HG02623 (cell line): ENCODE data around the gene CNOT6.
"Not testable (repeated sequence)": the region's sequence is repeated elsewhere in the genome, so short reads cannot be mapped to it uniquely, and the experiment has no call there.

ENCODE experiments used
- ATAC-seq: cut with Tn5 transposase; IDR thresholded peaks from one replicate; pipeline ENCODE4 v1.9.1; 2021; ENCODE audit warnings: moderate library complexity; ENCODE audit not compliant: unreplicated experiment

Gene CNOT6

GRCh38 chr5:180470966-180471582, 23.1 kb upstream of the CNOT6 start:
- ATAC-seq, result no peak

GRCh38 chr5:180471866-180472265, 22.3 kb upstream of the CNOT6 start:
- ATAC-seq, result no peak

GRCh38 chr5:180472269-180472668, 21.9 kb upstream of the CNOT6 start:
- ATAC-seq, result no peak

GRCh38 chr5:180473386-180473785, 20.8 kb upstream of the CNOT6 start:
- ATAC-seq, result not testable (repeated sequence)

GRCh38 chr5:180474569-180474968, 19.6 kb upstream of the CNOT6 start:
- ATAC-seq, result no peak

DNA sequence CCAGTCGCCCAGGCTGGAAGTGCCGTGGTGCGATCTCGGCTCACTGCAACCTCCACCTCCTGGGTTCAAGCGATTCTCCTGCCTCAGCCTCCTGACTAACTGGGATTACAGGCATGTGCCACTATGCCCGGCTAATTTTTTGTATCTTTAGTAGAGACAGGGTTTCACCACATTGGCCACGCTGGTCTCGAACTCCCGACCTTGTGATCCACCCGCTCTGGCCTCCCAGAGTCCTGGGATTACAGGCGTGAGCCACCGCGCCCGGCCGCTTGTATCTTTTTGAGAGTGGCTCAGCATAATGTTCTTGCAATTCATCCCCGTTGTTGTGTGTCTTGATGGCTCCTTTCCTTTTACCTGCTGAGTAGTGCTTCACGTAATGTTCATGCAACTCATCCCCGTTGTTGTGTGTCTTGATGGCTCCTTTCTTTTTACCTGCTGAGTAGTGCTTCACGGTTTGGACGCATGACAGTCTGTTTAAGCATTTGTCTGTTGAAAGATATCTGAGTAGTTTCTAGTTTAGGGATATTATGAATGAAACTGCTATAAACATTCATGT, 18.1 kb upstream of the CNOT6 start:
- ATAC-seq, result not testable (repeated sequence)

DNA sequence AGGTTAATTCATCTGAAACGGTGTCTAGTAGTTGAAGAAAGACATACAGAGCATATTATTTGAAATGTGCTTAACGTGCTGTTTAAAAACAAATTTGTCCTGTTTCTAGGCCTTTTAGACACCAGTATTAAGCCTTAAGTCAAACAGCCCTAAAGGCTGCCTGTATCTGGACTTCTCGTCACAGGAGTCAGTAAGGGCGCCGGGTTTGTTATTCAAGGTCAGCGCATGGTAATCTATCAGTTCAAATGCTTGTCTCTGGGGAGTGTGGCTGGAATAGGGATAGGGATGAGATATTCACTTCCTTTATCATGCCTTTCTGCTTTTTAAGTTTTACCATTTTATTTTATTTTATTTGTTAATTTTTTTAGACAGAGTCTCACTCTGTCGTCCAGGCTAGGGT, 9.4 kb upstream of the CNOT6 start:
- ATAC-seq, result no peak

- no peak for ATAC-seq
Observed at GRCh38 chr5:180486636-180487149, 7.5 kb upstream of the CNOT6 start.

- no peak for ATAC-seq
Observed at GRCh38 chr5:180487556-180487955, 6.6 kb upstream of the CNOT6 start.

DNA sequence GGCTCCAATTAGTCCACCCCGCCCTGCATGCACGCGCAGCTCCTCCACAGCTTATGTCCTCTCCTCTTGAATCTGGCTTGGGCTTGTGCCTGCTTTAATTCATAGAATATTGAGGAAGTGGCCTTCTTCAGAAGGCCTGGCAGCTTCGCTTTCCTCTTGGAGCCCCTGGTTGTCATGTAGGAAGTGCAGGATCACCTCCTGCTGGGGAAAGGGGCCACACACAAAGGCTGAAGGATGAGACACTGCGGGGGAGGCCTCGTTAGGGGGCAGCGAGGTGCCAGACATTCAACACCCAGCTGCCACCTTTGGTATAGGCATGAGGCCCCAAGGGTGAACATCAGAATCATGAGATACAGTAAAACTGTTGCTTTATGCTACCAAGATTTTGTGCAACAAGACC, 2.7 kb upstream of the CNOT6 start:
- no peak for ATAC-seq

GRCh38 chr5:180492226-180492903, 1.8 kb upstream of the CNOT6 start:
- no peak for ATAC-seq

- ATAC-seq, result peak; percentile 24
Observed at GRCh38 chr5:180494510-180495181, 467 bp downstream of the CNOT6 start.

DNA sequence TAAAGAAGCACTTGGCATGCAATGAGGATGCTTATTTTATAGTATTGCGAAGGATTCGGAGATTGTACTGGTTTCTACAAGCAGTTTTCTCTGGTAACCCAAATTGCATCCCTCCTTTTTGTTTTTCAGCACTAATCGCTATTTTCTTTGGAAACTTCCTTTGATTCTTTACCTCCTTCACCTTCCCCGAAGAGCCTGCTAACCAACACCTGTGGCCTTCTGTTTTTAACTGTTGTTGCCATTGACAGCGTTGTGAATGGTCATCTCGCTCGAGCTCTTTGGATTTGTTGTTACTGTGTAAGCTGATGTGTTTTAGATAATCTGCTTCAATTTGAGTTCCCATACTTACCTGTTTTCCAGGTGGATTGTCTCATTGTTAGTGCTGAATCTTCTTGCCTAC, 1.1 kb downstream of the CNOT6 start:
- ATAC-seq, result no peak

GRCh38 chr5:180495991-180496741, 2.0 kb downstream of the CNOT6 start:
- no peak for ATAC-seq

DNA sequence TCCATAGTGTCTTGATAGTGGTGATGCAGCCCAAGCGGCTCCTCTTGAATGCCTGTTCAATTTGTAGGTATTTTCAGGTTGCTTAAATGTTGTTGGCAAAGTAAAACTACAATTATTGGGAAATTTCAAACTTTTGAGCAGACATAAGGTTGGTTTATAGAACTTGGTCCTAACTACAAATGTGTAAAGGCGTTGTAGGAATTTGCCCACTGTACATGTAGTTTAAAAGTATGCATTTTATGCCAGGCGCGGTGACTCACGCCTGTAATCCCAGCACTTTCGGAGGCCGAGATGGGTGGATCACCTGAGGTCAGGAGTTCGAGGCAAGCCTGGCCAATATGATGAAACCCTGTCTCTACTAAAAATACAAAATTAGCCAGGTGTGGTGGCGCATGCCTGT, 2.6 kb downstream of the CNOT6 start:
- not testable (repeated sequence) for ATAC-seq

- ATAC-seq, result not testable (repeated sequence)
Observed at GRCh38 chr5:180497865-180498264, 3.7 kb downstream of the CNOT6 start.

DNA sequence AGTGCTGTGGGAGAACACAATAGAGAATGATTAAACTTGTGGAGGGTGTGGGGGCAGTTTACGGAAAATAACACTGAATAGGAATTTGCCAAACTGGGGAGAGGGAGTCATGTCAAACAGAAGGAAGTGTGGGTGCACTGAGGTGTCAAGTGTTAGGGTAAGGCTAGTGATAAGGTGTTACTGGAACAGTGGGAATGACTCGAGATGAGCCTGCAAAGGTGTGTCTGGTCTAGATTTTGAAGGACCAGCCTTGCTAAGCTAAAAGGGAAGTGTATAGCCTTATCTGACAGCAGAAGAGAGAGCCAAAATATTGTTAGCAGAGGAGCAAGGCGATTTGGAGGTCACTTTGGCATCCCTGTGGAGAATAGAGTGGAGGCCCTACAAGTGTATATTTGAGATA, 4.2 kb downstream of the CNOT6 start:
- ATAC-seq, result no peak

DNA sequence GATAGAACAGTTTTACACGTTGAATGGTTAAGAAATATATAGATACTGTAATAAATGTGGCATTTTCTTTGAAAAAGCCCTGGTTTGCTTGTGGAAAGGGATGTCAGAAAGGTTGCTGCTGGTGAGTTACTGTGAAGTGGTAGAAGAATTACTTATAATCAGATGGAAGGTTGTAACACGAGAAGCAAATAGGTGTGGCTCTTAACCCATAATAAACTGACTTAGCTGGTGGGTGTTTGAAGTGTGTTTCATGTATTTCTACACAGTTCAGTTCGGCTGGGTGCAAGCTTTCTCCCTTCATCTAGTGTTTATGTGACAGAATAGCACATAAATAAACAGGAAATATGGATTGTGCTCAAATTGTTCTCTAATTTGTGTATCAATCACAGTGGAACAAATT, 5.5 kb downstream of the CNOT6 start:
- ATAC-seq, result no peak

DNA sequence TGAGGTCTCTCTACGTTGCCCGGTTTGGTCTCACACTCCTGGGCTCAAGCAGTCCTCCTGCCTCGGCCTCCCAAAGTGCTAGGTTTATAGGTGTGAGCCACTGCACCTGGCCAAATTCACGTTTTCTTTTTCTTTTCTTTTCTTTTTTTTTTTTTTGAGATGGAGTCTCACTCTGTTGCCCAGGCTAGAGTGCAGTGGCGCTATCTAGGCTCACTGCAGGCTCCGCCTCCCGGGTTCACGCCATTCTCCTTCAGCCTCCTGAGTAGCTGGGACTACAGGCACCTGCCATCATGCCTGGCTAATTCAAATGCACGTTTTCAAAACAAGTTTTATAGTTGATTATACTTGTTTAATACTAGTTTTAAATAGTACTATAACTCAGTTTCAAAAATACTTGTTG, 6.1 kb downstream of the CNOT6 start:
- not testable (repeated sequence) for ATAC-seq

DNA sequence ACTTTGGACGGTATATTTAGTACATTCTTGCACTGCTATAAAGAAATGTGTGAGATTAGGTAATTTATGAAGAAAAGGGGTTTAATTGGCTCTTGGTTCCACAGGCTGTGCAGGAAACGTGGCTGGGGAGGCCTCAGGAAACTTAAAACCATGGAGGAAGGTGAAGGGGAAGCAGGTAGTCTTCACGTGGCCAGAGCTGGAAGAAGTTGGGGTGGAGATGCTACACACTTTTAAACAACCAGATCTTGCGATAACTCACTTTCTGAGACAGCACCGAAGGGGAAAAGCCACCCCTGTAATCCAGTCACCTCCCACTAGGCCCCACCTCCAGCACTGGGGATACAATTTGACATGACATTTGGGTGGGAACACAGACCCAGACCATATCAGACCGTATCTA, 13.5 kb downstream of the CNOT6 start:
- no peak for ATAC-seq

DNA sequence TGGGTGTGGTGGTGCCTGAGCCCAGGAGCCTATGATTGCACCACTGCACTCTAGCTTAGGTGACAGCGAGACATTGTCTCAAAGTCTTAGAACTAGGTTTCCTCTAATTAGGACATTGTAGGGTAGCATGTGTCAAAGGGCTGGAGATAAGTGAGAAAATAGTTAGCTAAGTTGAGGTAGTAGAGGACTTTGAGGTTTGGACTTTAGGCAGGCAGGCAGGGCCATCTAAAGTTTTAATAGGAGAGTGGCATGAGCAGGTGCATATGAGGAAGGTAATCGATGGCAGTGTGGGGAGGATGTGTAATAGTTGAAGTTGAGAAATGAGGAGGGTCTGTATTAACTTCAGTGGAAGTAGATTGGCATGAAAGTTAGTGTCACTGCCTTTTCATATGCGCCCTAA, 21.1 kb downstream of the CNOT6 start:
- ATAC-seq, result no peak
